ENCODE results near the gene FGD5.

- no peak for TF ChIP-seq POLR2A (IDR thresholded peaks at IDR 0.05)
- TF ChIP-seq POLR2AphosphoS5 (IDR thresholded peaks at IDR 0.05), result no peak
- TF ChIP-seq CTCF (IDR thresholded peaks at IDR 0.05), result no peak
- TF ChIP-seq EP300 (IDR thresholded peaks at IDR 0.05), result no peak
Measured at GRCh38 chr3:14922863-14923262, 104.1 kb downstream of the FGD5 start.

Data from stomach (tissue), 4 donors.